Ishikawa (cell line): ENCODE data around the gene TIMP3.

Source experiments
- EP300 ChIP-seq: IDR thresholded peaks from 2 replicates; pipeline ENCODE4 v1.6.1; 2012; ENCODE audit warnings: borderline replicate concordance
- FOXM1 ChIP-seq: IDR thresholded peaks from 2 replicates; pipeline ENCODE4 v1.6.1; 2012; ENCODE audit warnings: low read depth, borderline replicate concordance

- no peak for TF ChIP-seq FOXM1
- no peak for TF ChIP-seq EP300
Observed at GRCh38 chr22:32786027-32786418, 15.5 kb upstream of the TIMP3 start.
